Measurements from ENCODE around the gene FCRLB. TPM values are rescaled to one million over a fixed set of nuclear protein-coding genes. Genes with fewer than 3 reads are reported as not detected.
A peak's percentile ranks its signal among the peaks of the same experiment; 100 is the strongest.

Gene FCRLB
- total and polyA plus RNA-seq, 2 of the 13 experiments (the other 11 are each of a cell fraction or from before 2014, with no cell fraction given) = 0.08 to 0.11 TPM

- intact Hi-C loops (cut with micrococcal nuclease; ENCODE audit: unreplicated experiment) = loop anchor here (1.0 kb wide), 1 partner anchor 274 kb away; no protein-coding TSS in a partner anchor
- no peak for TF ChIP-seq NCOA1 (CRISPR knock-in tag; IDR thresholded peaks at IDR 0.05)
- TF ChIP-seq, protein P1, sequence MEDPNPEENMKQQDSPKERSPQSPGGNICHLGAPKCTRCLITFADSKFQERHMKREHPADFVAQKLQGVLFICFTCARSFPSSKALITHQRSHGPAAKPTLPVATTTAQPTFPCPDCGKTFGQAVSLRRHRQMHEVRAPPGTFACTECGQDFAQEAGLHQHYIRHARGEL (CRISPR knock-in tag; IDR thresholded peaks at IDR 0.05) = no peak
- no peak for TF ChIP-seq BATF2 (CRISPR knock-in tag; IDR thresholded peaks at IDR 0.05)
- 0 out of 2 replicates have a peak, but pooled peaks have one; percentile 20 for TF ChIP-seq GATAD2A (CRISPR knock-in tag; IDR thresholded peaks at IDR 0.05)
- TF ChIP-seq ZBTB1 (CRISPR knock-in tag; IDR thresholded peaks at IDR 0.05; ENCODE audit: borderline replicate concordance) = no peak
- no peak for TF ChIP-seq PCBP2 (optimal IDR thresholded peaks at IDR 0.05; ENCODE audit: low read depth, low read length, poor library complexity, severe bottlenecking)
- no peak for TF ChIP-seq ZMAT3 (CRISPR knock-in tag; conservative IDR thresholded peaks at IDR 0.05)
- TF ChIP-seq RBFOX2 (IDR thresholded peaks at IDR 0.05; ENCODE audit: low read depth, low read length) = no peak
- peak; percentile 58; the same call in 1 of the 2 replicates for TF ChIP-seq ZBTB38 (CRISPR knock-in tag; IDR thresholded peaks at IDR 0.05)
- TF ChIP-seq, protein P2, sequence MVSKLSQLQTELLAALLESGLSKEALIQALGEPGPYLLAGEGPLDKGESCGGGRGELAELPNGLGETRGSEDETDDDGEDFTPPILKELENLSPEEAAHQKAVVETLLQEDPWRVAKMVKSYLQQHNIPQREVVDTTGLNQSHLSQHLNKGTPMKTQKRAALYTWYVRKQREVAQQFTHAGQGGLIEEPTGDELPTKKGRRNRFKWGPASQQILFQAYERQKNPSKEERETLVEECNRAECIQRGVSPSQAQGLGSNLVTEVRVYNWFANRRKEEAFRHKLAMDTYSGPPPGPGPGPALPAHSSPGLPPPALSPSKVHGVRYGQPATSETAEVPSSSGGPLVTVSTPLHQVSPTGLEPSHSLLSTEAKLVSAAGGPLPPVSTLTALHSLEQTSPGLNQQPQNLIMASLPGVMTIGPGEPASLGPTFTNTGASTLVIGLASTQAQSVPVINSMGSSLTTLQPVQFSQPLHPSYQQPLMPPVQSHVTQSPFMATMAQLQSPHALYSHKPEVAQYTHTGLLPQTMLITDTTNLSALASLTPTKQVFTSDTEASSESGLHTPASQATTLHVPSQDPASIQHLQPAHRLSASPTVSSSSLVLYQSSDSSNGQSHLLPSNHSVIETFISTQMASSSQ (IDR thresholded peaks at IDR 0.05; ENCODE audit: low read depth) = no peak
- TF ChIP-seq, protein P2 (CRISPR knock-in tag; IDR thresholded peaks at IDR 0.05; ENCODE audit: borderline replicate concordance) = no peak
- no peak for TF ChIP-seq NRL (CRISPR knock-in tag; IDR thresholded peaks at IDR 0.05; ENCODE audit: borderline replicate concordance)
- TF ChIP-seq DZIP1 (CRISPR knock-in tag; IDR thresholded peaks at IDR 0.05) = no peak
- no peak for TF ChIP-seq ZNF432 (CRISPR knock-in tag; IDR thresholded peaks at IDR 0.05; ENCODE audit: borderline replicate concordance)
- no peak for TF ChIP-seq SMARCC2 (IDR thresholded peaks at IDR 0.05)
- no peak for TF ChIP-seq IRX3 (CRISPR knock-in tag; IDR thresholded peaks at IDR 0.05; ENCODE audit: borderline replicate concordance, low read depth)
Measured at GRCh38 chr1:161763522-161764098, 42.3 kb downstream of the FCRLB start.

More at GRCh38 chr1:161763522-161764098, 42.3 kb downstream of the FCRLB start:
- no peak overlapping the region for H3K27ac ChIP-seq (ENCODE audit: extremely low read length, insufficient read depth, low read length)
- H3K4me1 ChIP-seq (ENCODE audit: insufficient read depth, low read length) = peaks cover 25% of the 10 kb centered on the region
- peaks cover 22% of the 10 kb centered on the region for H3K79me2 ChIP-seq (ENCODE audit: insufficient read depth, low read length)
- no peak overlapping the region for H2AFZ ChIP-seq (ENCODE audit: low read length)
- BruUV-seq (replicated peaks) = no TSS peak
- ChIA-PET CTCF (ENCODE audit: low intra/inter-chr PET ratio, low total read pairs) (interaction anchor here (0.8 kb wide), 1 partner anchor 273 kb away, joined by 3 read pairs; no protein-coding TSS in a partner anchor), POLR2A (interaction anchor here (1.4 kb wide), 1 partner anchor 14 kb away, joined by 6 read pairs; the partner anchor contains the start of gene DUSP12)
- no peaks in the 10 kb centered on the region for H4K20me1 ChIP-seq (ENCODE audit: insufficient read depth, low read length)
- 52% methylated on average over 7 of the region's 7 CpGs for WGBS (ENCODE audit: low lambda C conversion rate)
- peak; percentile 70 for ATAC-seq
- no peak overlapping the region for H3K9ac ChIP-seq (ENCODE audit: insufficient read depth, low read depth, low read length)
- H3K27me3 ChIP-seq (ENCODE audit: control insufficient read depth in 1 of 2, insufficient read depth in 2 of 2, low read length in 2 of 2) = no peaks in the 10 kb centered on the region; a peak in 2 of 5 replicates
- peak; percentile 46 for DNase-seq (ENCODE audit: low spot score)
- H3K4me2 ChIP-seq (ENCODE audit: low read depth, low read length) = peak overlapping the region; percentile 59
- H3K36me3 ChIP-seq (replicated peaks in 1 of 2; ENCODE audit: control insufficient read depth in 1 of 2, insufficient read depth in 2 of 2, low read length in 2 of 2) = no peaks in the 10 kb centered on the region
- FAIRE-seq = peak; percentile 54
- no peaks in the 10 kb centered on the region for H3K9me3 ChIP-seq (ENCODE audit: low read length)
- peak overlapping the region in 2 of 3 experiments; percentile 19 to 94; a peak in 2 of 6 replicates for H3K4me3 ChIP-seq (replicated peaks in 1 of 3; ENCODE audit: insufficient read depth in 1 of 3, low read depth in 2 of 3, low read length in 3 of 3)
- in situ Hi-C loops (cut with HindIII; ENCODE audit: extremely low pct_ligation_motif_present, low pct_unique_long_range_greater_than_20kb) = no loop called here

All from HepG2 (cell line).